CD4-positive, alpha-beta T cell treated with Interleukin-1 beta for 1 hour (primary cell): Measurements from ENCODE around the gene CCDC158.

ENCODE experiments used
- DNase-seq, 2 donors: peaks; one replicate each; pipeline ENCODE4 v3.0.0-alpha.2; 2020 to 2022

Gene CCDC158

DNA sequence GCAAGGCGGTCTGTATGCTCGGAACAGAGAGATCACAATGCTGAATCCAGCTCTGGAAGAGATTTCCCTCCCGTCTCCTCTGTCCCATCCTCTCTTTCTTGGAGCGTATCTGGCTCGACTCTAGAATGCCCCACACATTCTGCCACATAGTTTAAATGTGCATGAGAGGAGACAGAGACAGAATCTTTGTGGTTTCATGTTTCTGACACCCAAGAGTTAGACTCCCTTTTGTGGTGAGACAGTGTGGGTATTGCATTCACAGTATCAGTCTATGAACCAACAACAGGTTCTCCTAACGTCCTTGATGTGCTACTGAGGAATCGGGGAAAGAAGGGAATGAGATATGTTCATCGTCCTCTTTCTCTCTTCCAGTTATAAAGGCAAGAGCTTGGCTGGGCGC, 144.1 kb downstream of the CCDC158 start:
- DNase-seq: peak in 1 of 2 donors; percentile 4

DNA sequence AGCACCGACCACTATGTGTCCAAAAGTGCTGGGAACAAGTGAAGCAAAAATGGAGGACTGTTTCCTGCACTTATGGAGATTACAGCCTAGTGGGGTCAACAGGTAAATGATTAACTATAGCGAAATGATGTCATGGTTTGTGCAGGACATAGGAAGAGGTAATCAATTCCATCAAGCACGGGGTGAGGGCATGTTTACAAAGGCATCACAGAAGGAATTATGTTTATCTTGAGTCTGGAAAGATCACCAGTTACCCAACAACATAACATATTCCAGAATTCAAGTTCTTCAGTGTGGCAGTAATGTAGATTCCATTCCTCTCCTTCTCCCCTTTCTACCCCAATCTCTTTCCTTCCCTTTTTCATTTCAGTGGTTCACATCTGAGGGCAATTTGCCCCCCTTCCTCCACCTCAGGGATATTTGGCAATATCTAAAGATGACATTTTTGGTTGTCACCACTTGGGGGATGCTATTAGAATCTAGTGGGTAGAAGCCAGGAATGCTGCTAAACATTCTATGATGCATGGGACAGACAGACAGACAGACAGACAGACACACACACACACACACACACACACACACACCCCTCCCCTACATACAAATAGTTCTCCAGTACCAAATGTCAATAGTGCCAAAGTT, 145.3 kb downstream of the CCDC158 start:
- no peak for DNase-seq

DNA sequence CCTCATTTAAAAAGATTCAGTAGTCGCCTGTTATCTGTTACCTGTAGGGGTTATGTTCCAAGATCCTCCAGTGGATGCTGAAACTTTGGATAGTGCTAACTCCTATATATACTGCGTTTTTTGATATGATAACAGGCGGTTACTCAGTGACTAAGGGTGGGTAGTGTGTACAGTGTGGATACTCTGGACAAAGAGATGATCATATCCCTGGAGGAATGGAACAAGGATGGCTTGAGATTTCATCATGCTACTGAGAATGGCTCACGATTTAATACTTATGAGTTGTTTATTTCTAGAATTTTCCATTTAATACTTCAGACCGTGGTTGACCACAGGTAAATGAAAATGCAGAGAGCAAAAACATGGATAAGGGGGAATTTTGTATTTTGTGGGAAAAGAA, 147.9 kb downstream of the CCDC158 start:
- DNase-seq: no peak

DNA sequence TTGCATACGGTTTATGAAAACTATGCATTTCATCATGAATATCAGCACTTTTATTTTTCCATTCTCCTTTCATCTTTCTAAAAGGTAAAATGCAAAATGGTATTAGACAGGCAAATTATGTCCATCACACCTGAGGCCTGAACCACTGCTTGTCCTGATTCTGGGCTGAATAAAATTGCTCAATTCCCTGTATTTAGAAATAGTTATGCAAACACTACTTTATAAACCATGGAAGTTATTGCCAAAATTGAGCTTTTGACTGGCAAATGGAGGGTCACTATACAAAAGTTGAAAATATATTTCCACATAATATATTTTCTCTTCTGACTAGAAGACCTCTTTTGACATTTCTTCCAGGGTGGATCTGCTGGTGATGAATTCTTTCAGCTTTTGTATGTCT, 148.4 kb downstream of the CCDC158 start:
- DNase-seq: no peak

DNA sequence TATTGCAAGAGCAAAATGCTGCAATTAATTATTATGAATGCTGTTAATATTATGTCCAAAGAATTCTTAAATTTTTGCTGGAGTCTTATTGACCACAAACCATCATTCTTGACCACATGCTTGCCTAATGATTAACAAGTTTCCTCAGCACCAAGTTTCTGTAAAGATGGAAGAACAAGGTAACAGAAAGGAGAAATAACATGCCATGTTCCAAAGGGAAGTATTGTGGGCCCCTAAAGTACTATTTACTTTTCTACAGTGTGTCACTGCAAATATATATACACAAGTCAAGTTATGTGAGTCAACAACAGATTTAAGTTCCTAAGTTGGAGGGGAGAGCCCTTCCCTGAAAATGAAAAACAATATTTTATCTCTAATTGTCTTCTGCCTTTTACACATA, 148.9 kb downstream of the CCDC158 start:
- no peak for DNase-seq

DNA sequence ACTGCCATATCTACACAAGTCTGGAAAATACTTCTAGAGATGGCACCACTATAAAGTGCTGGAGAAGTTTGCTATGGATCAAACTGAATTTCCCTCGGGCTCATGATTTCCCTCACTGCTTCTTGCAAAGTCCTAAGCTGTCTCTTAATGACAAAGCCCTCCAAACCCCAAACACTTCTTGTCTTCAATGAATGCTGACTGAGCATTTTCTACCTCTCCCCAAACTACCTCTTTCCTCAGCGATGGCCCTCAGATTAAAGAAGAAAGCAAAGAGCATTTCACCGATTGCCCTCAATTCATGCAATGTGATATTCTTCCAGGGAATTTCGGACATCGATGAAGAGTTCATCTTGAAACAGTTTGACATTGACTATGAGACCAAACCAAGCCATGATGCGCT, 149.7 kb downstream of the CCDC158 start:
- no peak for DNase-seq

DNA sequence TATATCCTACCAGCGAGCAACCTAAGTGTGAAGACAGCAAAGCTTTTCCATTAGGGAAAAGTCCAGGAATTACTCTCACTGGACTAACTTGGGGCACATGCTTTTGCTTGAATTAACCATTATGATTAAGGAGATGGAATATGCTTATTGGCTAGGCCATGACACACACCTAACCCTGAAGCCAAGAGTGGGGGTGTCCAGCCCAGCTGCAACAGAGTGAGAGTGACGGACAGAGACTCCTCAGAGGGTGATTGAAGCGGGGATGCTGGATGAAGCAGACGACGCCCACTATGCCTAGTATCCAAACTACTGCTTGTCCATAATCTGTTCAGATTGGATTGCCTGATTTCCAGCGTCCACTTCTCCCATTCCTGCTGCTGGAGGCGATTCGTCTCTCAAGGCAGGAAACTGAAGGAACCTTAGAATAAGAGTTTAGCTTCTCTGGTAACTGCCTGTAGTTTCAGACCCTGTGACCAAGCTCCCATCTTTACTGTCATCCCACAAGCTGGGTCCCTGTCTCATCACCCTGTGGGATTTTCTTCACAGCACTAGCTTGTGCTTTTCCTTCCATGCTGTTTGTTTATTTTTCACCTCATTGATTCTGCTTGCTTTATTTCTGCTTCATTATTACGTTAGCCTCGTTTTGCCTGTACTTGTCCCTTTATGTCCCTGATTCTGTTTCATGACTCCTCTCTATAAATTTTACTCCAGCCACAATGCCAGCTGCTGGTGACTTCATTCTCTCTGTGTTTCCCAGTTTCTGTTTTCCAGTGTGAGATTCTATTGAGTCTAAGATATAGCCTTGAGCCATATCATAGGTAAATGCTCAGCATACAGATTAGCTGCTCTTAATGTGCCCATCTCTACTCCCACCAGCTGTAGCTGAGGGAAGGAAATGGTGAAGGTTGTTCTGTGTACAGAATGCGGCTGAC, 150.4 kb downstream of the CCDC158 start:
- DNase-seq: no peak

DNA sequence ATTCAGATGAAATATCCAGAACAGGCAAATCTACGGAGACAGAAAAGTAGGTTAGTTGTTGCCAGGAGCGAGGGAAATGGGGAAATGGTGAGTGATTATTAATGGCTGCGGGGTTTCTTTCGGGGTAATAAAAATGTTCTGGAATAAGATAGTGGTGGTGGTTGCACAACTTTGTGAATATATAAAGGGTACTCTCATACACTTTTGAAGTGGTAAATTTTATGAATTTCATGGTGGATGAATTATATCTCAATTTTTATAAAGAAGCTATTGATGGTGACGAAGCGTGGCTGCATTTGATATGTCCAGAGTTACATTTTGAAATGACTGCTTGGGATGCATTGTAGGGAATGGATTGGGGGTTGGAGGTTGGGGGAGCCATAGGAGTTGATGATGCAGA, 153.1 kb downstream of the CCDC158 start:
- no peak for DNase-seq

DNA sequence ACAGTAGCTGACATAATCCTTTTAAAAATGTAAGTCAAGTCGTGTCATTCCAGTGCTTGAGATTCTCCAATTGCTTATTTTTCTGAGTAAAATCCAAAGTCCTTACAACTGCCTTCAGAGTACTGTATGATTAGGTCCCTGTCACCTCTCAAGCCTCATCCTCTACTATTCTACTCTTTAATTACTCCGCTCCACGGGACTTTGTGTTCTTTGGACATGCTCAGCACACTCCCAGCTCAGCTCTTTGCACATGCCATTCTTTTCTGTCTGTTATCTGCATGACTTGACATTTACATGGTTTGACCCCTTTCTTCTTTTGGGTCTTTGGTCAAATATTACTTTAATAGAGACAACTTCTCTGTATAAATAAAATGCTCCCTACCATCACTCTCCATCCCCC, 154.3 kb downstream of the CCDC158 start:
- no peak for DNase-seq

DNA sequence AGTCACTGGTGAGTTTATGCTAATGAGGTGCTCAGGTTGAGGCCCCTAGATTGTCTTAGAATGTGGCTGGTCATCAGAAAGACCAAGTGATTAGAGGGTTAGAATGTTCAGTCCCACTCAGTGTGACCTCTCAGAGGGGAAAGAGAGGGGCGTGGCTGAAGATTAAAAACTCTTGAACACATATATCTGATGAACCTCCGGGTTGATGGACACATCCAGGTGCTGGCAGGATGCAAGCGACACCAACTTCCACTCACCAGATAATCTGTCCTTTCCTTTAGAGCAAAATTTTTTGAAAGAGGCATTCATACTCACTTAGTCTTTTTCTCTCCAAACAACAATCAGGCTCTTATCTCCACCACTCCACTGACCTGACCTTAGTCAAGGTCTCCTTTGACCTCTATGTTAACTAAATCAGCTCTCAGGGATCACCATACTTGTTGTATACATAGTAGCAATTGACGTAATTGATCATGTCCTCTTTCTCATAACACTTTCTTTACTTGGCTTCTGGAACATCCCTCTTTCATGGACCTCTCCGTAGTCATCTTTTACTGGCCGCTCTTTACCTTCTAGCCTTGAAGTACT, 155.2 kb downstream of the CCDC158 start:
- no peak for DNase-seq
